GM23248 (cell line): ENCODE measurements around the gene GGTLC1.

Experiments used
- EZH2 ChIP-seq: fragments of 200-600 bp; sonication (generic); IDR thresholded peaks from 2 replicates; pipeline ENCODE4 v1.6.1; 2018; ENCODE audit warnings: antibody characterized with exemption, mild to moderate bottlenecking; ENCODE audit not compliant: insufficient read depth, poor library complexity, severe bottlenecking
- EZH2phosphoT487 ChIP-seq: fragments of 200-600 bp; sonication (generic); IDR thresholded peaks from 2 replicates; pipeline ENCODE4 v1.6.1; 2018; ENCODE audit warnings: antibody characterized with exemption, moderate library complexity, mild to moderate bottlenecking, low read depth; ENCODE audit not compliant: insufficient read depth

- TF ChIP-seq EZH2 (no peak), EZH2phosphoT487 (no peak)
Measured at GRCh38 chr20:23995905-23996666, 7.5 kb upstream of the GGTLC1 start.
